SKM-1 (cell line): ENCODE measurements around the gene STX12.
"Not testable (repeated sequence)": the region's sequence is repeated elsewhere in the genome, so short reads cannot be mapped to it uniquely, and the experiment has no call there.

Experiments used
- DNase-seq: peaks from one replicate; lab custom pipeline; 2025; ENCODE audit not compliant: unreplicated experiment; lab: John Stamatoyannopoulos, UW

Gene STX12

DNA sequence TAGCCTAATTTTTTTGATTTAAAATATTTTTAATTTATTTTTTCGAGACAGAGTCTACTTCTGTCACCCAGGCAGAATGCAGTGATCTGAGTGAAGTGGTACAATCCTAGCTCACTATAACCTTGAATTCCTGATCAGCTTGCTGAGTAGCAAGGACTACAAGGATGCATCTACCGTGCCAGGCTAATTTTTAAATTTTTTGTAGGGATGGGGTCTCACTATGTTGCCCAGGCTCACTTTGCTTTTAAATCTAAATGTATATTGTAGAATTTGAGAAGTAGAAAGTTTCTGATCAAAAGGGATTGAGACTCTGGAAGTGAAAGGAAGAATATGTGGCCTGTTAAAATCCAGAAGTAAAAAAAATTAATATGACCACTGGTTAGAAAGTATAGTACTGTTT, 1.6 kb downstream of the STX12 start:
- DNase-seq: no peak

DNA sequence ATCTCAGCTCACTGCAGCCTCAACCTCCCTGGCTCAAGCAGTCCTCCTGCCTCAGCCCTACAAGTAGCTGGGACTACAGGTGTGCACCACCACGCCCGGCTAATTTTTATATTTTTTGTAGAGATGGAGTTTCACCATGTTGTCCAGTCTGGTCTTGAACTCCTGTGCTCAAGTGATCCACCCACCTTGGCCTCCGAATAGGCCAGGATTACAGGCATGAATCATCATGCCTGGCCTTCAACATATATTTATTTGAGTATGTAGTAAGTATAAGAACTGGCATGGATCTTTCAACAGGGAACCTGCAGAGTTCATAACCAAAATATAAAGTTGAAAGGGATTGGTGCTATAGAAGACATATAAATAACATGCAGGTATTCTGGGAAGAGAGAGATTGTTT, 2.3 kb downstream of the STX12 start:
- DNase-seq: not testable (repeated sequence)

DNA sequence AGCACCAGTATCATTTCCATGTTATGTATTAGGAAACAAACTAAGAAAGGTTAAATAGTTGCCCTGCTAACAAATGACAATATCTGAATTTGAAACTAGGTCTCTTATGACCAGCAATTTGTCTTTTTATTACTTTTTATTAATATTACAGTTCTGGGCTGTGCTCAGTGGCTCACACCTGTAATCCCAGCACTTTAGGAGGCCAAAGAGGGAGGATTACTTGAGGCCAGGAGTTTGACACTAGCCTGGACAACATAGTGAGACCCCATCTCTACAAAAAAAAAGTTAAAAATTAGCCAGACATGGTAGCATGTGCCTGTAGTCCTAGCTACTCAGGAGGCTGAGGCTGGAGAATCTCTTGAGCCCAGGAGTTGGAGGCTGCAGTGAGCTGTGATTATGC, 3.3 kb downstream of the STX12 start:
- DNase-seq: not testable (repeated sequence)

DNA sequence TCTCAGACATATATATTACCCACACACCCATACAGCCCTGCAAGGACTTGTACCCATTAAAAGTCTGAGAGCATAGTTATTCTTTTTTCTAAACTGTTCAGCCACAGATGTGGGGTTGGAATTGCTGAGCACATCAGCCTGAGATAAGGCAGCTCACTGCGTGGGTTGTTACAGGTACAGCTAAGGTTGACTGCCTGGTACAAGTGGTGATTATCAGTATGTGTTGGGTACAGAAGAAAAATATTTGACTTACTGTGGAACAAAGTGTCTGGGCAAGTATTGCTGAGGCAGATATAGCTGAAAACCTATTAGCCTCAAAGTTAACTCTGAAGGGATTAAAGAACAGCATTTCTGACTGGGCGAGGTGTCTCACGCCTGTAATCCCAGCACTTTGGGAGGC, 5.0 kb downstream of the STX12 start:
- no peak for DNase-seq

DNA sequence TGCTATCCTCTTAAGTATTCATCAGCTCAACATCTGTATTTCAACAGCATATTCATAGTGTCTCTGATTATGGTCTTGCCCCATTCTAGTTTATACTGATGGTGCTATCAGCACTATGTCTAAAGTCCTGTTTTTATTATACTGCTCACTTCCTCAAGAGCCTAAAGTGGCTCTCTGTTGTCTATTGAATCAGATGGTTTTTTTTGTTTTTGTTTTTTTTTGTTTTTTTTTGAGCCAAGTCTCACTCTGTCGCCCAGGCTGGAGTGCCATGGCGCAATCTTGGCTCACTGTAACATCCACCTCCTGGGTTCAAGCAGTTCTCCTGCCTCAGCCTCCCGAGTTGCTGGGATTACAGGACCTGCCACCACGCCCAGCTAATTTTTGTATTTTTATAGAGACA, 6.1 kb downstream of the STX12 start:
- DNase-seq: no peak

DNA sequence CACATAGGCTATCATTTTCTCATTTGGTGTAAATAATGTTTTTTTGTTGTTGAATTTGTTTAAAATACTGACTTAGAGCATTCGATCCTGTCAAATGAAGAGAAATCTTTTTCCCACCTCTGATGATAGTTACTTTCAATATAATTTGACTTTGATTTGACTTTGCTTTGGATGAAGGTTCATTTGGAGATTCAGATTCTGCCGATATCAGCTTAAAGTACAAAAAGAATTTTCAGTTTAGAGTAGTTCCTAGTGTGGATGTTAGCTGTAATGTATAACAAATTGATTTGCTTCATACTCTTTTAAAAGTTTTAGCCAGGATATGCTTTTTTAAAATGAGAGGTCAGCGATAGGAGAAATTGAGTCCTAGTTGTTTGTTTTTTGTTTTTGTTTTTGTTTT, 9.9 kb downstream of the STX12 start:
- DNase-seq: no peak

DNA sequence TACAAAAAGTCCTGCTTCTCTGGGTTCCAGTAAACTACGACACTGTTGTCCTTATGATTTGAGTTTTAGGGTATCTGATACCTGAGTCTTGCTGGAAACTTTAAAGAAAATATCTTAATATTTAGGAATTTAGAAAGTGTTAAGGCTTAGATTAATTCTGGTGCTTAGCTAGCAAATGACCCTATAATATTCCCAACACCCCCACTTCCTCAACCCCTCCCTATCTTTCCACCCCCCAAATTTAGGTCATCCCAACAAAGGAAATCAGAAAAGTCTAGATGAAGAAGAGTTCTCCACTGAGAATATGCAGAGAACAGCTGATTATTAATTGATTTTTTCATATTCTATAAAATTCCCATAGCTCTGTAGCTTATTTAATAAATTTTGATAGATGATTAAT, 11.7 kb downstream of the STX12 start:
- no peak for DNase-seq

DNA sequence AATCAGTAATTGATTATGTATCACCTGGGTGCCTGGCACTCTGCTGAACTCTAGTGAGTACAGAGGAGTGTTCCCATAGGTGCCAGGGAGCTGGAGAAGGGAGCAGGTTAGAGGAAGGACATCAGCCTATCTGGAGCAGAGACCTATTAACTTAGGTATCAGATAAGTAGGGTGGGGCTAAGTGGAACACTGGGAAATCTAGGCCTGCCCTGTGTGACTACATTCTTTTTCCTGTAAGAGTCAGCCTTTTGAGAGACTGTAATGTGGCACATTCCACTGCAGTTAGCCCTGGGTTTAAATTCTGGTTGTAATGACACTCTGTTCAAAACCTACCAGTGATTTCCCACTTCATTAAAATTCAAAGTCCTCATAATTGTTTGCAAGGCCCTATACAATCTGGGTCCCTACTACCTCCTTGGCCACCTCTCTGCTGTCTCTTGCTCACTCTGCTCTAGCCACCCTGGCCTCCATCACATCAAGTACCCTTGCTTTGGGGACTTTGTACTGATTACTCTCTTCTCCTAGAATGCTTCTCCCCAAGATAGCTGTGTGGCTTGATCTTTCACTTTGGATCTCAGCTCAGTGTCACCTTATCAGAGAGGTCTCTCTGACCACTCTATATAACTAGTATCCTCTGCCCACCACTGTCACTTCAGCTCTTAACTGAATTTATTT, 12.9 kb downstream of the STX12 start:
- no peak for DNase-seq

DNA sequence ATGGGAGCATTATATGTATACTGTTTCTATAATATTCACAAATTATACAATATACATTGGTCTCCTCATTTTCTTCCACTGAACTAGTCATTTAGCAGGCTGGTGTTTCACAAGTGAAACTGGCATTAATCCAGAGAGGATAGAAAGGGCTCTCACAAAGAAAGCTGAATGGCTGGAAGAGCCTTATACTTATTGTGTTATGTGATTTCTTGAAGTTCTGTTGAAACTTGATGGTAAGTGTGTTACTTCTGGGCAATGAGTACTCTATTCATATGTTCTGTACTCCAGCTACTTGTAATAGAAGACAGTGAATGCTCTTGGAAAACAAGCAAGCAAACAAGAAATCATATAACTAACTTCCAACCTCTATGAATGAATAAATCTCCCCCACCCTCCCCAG, 14.9 kb downstream of the STX12 start:
- DNase-seq: no peak

DNA sequence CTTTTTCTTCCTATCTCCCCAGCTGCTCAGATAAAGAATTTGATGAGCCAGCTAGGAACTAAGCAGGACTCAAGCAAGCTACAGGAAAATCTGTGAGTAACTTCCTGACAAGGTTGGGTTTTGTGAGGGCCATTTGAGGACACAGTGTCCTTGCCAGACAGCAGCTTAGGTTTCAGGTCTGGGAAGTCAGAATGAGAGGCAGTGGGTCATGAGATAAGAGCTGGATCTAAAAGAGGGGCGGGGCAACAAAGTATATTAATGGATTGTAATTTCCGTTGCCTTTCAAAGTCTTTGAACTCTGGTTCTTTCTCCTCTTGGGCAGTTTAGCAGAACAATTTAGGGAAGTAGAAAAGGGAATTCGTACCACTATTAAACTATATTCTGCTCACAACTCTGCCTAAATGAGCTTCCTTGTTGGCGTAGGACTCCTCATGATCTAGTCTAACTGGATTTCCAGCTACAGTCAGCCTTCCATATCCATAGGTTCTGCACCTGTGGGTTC, 16.6 kb downstream of the STX12 start:
- DNase-seq: no peak

DNA sequence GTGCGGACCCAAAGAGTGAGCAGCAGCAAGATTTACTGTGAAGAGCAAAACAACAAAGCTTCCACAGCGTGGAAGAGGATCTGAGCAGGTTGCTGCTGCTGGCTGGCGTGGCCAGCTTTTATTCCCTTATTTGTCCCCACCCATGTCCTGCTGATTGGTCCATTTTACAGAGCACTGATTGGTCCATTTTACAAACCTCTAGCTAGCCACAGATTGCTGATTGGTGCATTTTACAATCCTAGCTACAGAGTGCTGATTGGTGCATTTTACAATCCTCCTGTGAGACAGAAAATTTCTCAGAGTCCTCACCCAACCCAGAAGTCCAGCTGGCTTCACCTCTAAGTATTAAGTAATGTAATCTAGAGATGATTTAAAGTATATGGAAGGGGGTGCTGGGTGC, 17.3 kb downstream of the STX12 start:
- not testable (repeated sequence) for DNase-seq

DNA sequence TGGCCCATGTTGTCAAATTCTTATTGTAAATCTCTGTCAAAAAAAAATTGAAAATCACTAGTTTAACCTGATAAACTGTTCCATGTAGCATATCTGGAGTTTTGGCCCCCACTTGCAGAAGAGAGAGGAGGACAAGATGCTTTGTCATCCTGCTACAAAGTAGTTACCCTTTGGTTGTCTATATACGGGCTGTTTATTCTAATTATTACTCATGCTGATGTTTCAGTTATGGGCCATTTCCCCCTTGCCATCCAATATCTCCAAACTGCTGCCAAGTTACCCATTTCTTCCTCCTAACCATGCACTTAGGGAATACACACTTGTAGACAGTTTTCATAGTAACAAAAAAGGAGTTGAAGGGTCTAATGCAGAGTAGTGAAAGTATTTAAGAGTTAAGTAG, 22.6 kb downstream of the STX12 start:
- no peak for DNase-seq

DNA sequence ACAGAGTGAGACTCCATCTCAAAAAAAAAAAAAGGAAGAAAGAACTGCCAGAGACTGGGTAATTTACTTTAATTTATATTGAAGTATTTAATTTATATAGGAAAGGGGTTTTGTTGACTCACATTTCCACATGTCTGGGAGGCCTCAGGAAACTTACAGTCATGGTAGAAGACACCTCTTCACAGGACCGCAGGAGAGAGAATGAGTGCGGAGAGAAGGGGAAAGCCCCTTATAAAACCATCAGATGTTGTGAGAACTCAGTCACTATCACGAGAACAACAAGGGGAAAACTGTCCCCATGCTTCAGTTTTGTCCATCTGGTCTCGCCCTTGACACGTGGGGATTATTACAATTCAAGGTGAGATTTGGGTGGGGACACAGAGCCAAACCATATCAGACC, 31.8 kb downstream of the STX12 start:
- DNase-seq: no peak

DNA sequence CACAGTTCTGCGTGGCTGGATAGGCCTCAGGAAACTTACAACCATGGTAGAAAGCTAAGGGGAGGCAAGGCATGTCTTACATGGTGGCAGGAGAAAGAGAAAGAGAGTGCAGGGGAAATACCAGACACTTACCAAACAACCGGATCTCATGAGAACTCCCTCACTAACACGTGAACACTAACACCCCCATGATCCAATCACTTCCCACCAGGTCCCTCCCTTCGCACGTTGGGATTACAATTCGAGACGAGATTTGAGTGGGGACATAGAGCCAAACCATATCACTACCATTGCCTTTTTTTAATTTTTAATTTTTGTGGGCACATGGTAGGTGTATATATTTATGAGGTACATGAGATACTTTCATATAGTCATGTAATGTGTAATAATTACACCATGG, 33.7 kb downstream of the STX12 start:
- DNase-seq: no peak

DNA sequence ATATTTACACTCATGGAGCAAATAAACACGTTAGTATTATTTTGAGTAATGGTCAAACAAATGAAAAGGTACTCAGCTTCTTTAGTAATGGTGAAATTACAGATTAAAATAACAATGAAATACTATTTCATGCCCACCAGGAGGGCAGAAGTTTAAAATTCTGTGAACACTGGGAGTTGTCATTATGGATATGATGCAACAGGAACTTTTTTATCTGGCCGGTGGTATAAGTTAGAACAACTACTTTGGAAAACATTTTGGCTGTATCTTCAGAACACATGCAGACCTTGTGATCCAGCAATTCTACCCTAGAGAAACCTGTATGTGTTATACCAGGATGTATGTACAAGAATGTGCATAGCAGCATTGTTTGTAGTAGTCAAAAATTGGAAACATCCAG, 34.4 kb downstream of the STX12 start:
- no peak for DNase-seq

DNA sequence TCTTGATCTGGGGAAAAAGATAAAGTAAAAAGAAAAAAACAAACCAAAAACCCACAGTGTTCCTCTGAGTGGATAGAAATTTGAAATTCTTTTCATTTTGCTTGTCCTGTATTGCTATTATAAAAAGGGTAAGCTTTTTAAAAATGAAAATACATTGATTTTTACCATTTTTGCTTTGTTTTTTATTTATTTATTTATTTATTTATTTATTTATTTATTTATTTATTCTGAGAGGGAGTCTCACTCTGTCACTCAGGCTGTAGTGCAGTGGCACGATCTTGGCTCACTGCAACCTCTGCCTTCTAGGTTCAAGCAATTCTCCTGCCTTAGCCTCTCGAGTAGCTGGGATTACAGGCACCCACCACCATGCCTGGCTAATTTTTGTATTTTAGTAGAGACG, 35.1 kb downstream of the STX12 start:
- not testable (repeated sequence) for DNase-seq

DNA sequence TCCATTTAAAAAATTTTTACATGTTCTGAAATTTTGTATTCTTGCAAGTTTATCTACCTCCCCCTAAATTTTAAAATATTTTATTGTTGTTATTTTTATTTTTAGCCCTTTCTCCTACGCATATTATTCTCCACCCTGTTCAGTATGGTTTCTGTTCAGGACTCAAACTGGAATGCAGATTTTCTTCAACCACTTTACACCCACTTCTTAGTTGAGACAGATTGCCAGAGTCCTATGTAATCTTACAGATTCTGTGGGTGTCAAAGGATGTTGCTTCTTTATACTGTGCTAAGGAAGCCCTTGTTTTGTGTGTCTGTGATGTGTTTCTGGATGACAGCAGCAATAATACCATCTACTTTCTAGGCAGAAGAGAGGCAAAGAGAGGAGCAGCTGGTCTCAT, 36.9 kb downstream of the STX12 start:
- no peak for DNase-seq

DNA sequence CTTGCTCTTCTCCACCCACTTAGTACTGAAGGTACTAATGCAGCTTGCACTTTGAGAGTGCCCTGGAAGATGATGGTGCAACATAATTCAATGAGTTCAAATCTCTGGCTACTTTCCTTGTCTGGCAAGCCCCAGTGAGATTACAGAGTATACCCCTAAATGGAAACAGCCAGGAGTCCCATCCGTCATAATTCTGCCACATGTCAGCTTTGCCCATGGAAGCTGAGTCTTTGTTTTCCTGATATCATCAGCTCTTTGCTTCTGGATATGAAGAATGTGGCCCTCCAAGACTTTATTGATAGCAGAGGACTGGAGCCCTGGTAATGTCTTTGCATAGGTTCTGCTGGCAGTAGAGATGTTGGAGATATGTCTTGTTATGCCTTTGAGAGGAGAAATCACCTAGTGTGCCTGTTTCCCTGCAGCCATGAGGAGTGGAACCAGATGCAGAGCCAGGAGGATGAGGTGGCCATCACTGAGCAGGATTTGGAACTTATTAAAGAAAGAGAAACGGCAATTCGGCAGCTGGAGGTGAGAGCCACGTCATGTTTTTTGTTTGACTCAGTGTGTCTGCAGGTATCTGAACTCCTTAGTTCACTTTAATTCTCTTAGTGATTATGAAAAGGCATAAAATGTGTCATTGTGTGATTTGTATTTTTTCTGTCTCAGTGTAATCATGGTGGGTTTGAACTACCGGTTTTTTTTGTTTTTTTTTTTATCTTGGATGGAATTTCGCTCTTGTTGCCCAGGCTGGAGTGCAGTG, 38.9 kb downstream of the STX12 start:
- DNase-seq: no peak

DNA sequence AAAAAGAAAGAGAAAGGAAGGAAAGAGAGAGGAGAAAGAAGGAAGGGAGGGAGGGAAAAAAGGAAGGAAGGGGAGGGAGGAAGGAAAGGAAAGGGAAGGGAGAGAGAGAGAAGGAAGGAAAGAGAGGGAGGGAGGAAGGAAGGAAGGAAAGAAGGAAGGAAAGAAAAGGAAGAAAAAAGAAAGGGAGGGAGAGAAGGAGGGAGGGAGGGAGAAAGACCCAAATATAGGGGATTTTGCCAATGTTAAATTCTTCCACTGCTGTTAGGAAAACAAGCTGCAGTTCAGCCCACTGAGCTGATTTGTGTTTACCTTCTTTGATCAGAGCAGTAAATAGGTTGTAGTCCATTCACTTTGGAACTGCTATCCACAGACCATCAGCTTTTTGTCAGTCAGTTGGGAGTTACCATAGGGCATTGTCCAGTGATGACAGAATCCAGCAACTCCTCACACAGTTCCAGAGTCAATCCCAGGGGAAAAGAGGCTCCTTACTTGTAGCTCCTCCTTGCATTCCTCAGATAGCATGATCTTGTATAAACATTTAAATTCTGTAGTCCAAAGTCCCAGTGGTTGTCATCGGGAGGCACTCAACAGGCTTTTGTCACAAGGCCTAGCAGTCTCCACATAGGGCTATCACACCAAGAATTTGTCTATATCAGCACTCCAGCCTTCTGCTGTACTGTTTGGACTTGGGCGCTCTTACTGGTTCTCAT, 44.1 kb downstream of the STX12 start:
- no peak for DNase-seq

DNA sequence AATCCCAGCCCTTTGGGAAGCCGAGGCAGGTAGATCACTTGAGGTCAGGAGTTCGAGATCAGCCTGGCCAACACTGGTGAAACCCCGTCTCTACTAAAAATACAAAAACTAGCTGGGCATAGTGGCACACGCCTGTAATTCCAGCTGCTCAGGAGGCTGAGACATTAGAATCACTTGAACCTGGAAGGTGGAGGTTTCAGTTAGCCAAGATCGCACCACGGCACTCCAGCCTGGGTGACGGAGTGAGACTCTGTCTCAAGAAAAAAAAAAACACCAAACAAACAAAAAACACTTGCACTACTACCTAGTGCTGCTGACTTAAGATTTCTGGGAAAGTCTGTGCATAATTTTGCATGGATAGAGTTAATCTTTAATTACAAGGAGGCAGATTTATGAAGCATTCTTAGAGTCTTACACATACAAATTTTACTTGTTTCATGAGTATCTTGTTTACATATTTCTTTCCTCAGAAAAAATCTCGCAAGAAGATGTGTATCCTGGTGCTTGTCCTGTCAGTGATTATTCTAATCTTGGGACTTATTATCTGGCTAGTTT, 48.8 kb downstream of the STX12 start:
- DNase-seq: no peak

DNA sequence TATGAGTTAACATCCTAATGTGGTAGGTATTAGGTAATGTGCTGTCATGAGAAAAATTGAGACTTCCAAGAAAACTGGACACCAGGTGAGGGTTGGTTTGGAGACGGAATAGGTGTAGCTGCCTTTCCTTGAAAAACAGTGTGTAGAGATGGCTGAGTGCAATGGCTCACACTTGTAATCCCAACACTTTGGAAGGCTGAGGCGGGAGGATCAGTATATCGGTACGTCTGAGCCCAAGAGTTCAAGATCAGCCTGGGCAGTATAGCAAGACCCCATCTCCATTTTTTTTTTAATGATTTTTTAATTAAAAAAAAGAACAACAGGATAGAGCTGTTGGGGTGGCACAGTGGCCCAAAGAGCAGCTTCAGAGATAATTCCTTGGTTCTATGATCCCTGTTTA, 50.8 kb downstream of the STX12 start:
- no peak for DNase-seq

DNA sequence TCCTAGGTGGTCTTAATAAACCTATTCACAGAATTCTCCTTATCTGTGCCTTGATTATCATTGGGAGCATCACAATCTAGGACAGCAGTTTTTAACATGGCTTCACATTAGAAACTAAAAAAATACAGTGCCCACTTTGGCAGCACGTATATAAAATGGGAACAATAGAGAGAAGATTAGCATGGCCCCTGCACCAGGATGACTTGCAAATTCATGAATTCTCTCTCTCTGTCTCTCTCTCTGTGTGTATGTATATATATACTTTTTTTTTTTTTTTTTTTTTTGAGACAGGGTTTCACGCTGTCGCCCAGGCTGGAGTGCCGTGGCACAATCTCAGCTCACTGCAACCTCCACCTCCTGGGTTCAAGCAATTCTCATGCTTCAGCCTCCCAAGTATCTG, 51.4 kb downstream of the STX12 start:
- no peak for DNase-seq
